HG03469 (cell line): Measurements from ENCODE around the gene ADCYAP1R1.

Experiments
- ATAC-seq: cut with Tn5 transposase; IDR thresholded peaks from one replicate; pipeline ENCODE4 v1.9.1; 2021; ENCODE audit warnings: mild to moderate bottlenecking, moderate library complexity, moderate number of reproducible peaks; ENCODE audit not compliant: unreplicated experiment

Gene ADCYAP1R1

GRCh38 chr7:31082017-31082416, 29.9 kb downstream of the ADCYAP1R1 start:
- no peak for ATAC-seq

GRCh38 chr7:31082447-31082846, 30.3 kb downstream of the ADCYAP1R1 start:
- ATAC-seq: no peak

GRCh38 chr7:31083210-31083786, 31.2 kb downstream of the ADCYAP1R1 start:
- ATAC-seq: no peak

GRCh38 chr7:31084226-31084625, 32.1 kb downstream of the ADCYAP1R1 start:
- ATAC-seq: no peak

GRCh38 chr7:31087351-31087750, 35.2 kb downstream of the ADCYAP1R1 start:
- ATAC-seq: no peak

- ATAC-seq: no peak
Observed at GRCh38 chr7:31091924-31092434, 39.9 kb downstream of the ADCYAP1R1 start.

- no peak for ATAC-seq
Observed at GRCh38 chr7:31092606-31093005, 40.5 kb downstream of the ADCYAP1R1 start.

- no peak for ATAC-seq
Observed at GRCh38 chr7:31093282-31093681, 41.2 kb downstream of the ADCYAP1R1 start.

- no peak for ATAC-seq
Observed at GRCh38 chr7:31094271-31094670, 42.2 kb downstream of the ADCYAP1R1 start.

- ATAC-seq: no peak
Observed at GRCh38 chr7:31095286-31096197, 43.4 kb downstream of the ADCYAP1R1 start.

GRCh38 chr7:31096198-31096876, 44.2 kb downstream of the ADCYAP1R1 start:
- no peak for ATAC-seq

- ATAC-seq: no peak
Observed at GRCh38 chr7:31096877-31097258, 44.8 kb downstream of the ADCYAP1R1 start.

GRCh38 chr7:31098642-31099360, 46.7 kb downstream of the ADCYAP1R1 start:
- no peak for ATAC-seq

- no peak for ATAC-seq
Observed at GRCh38 chr7:31099451-31100444, 47.6 kb downstream of the ADCYAP1R1 start.

GRCh38 chr7:31100445-31100844, 48.3 kb downstream of the ADCYAP1R1 start:
- no peak for ATAC-seq

- no peak for ATAC-seq
Observed at GRCh38 chr7:31100871-31101270, 48.8 kb downstream of the ADCYAP1R1 start.

GRCh38 chr7:31101544-31101943, 49.4 kb downstream of the ADCYAP1R1 start:
- no peak for ATAC-seq

- ATAC-seq: no peak
Observed at GRCh38 chr7:31102151-31102972, 50.3 kb downstream of the ADCYAP1R1 start.
